Neural cell (in vitro differentiated cells): Measurements from ENCODE around the gene CTU1.

Experiments
- CTCF ChIP-seq: fragments of 450-650 bp; IDR thresholded peaks from 2 replicates; pipeline ENCODE4 v1.5.1; 2014; ENCODE audit warnings: antibody characterized with exemption, mild to moderate bottlenecking, moderate library complexity; ENCODE audit not compliant: poor library complexity, severe bottlenecking
- EP300 ChIP-seq: fragments of 450-650 bp; conservative IDR thresholded peaks from 2 replicates; pipeline ENCODE4 v1.6.1; 2014; ENCODE audit warnings: antibody characterized with exemption, mild to moderate bottlenecking, moderate library complexity; ENCODE audit not compliant: poor library complexity, severe bottlenecking
- EZH2 ChIP-seq: fragments of 200-600, 300-800 bp; shearing (Covaris generic), sonication (generic); IDR thresholded peaks from 2 replicates; pipeline ENCODE4 v1.6.1; 2014; ENCODE audit warnings: antibody characterized with exemption, low read length, borderline replicate concordance, mild to moderate bottlenecking; ENCODE audit not compliant: insufficient read depth, poor library complexity, severe bottlenecking
- POLR2AphosphoS5 ChIP-seq: IDR thresholded peaks from 2 replicates; pipeline ENCODE4 v1.6.1; 2012
- RAD21 ChIP-seq: fragments of 450-650 bp; conservative IDR thresholded peaks from 2 replicates; pipeline ENCODE4 v1.6.1; 2014; ENCODE audit warnings: antibody characterized with exemption, mild to moderate bottlenecking, moderate library complexity
- REST ChIP-seq: IDR thresholded peaks from 2 replicates; pipeline ENCODE4 v1.6.1; 2012; ENCODE audit warnings: borderline replicate concordance
- SMC3 ChIP-seq: fragments of 450-650 bp; conservative IDR thresholded peaks from 2 replicates; pipeline ENCODE4 v1.6.1; 2014; ENCODE audit warnings: antibody characterized with exemption, mild to moderate bottlenecking, moderate library complexity; ENCODE audit not compliant: poor library complexity
- TAF1 ChIP-seq: IDR thresholded peaks from 2 replicates; pipeline ENCODE4 v1.6.1; 2012; ENCODE audit warnings: low read depth

GRCh38 chr19:51108066-51108804 is at the start of gene CTU1:
- TF ChIP-seq CTCF = peak; percentile 42
- peak; percentile 65 for TF ChIP-seq EP300
- peak; percentile 52 for TF ChIP-seq POLR2AphosphoS5
- TF ChIP-seq EZH2 = no peak
- no peak for TF ChIP-seq REST
- TF ChIP-seq SMC3 = no peak
- TF ChIP-seq RAD21 = no peak
- no peak for TF ChIP-seq TAF1
